Peyer's patch (tissue), 4 donors: ENCODE measurements around the gene ATXN1.

Source experiments
- CTCF ChIP-seq, 6 experiments: fragments of 450-650 bp in 4 of 6; fragments of 200-600 bp in 2 of 6; sonication (generic) in 1 of 6; IDR thresholded peaks; one replicate each; pipeline ENCODE4 v1.5.1; 2017 to 2019; ENCODE audit warnings: antibody characterized with exemption in 6 of 6, mild to moderate bottlenecking in 3 of 6, moderate library complexity in 1 of 6
- POLR2A ChIP-seq, 2 donors: fragments of 450-650 bp; IDR thresholded peaks; one replicate each; pipeline ENCODE4 v1.5.1; 2017; ENCODE audit warnings: antibody characterized with exemption in 2 of 2, mild to moderate bottlenecking in 2 of 2, moderate library complexity in 2 of 2

- no peak for TF ChIP-seq POLR2A (IDR thresholded peaks at IDR 0.05)
- TF ChIP-seq CTCF (IDR thresholded peaks at IDR 0.05), result peak in 3 of 6 experiments; percentile 8 to 15 (median 13)
These were observed 422.5 kb downstream of the ATXN1 start for GRCh38 chr6:16338577-16339264.
